HL-60/S4 (cell line): Measurements from ENCODE around the gene ALG8.
"Not testable (repeated sequence)": the region's sequence is repeated elsewhere in the genome, so short reads cannot be mapped to it uniquely, and the experiment has no call there.

Experiments used
- in situ Hi-C: fragments of 300-500 bp; cut with MboI; formaldehyde crosslinking; loops from 2 replicates; pipeline ENCODE4 v1.14.3; 2022; ENCODE audit warnings: low sequenced_read_pairs

The ALG8 gene

GRCh38 chr11:78139422-78140391 is at the start of gene ALG8:
Gene ALG8, minus strand, starts transcription at chr11:78139626. Its CDS starts 38 bp downstream, at chr11:78139588.
- in situ Hi-C loops, result no loop called here

DNA sequence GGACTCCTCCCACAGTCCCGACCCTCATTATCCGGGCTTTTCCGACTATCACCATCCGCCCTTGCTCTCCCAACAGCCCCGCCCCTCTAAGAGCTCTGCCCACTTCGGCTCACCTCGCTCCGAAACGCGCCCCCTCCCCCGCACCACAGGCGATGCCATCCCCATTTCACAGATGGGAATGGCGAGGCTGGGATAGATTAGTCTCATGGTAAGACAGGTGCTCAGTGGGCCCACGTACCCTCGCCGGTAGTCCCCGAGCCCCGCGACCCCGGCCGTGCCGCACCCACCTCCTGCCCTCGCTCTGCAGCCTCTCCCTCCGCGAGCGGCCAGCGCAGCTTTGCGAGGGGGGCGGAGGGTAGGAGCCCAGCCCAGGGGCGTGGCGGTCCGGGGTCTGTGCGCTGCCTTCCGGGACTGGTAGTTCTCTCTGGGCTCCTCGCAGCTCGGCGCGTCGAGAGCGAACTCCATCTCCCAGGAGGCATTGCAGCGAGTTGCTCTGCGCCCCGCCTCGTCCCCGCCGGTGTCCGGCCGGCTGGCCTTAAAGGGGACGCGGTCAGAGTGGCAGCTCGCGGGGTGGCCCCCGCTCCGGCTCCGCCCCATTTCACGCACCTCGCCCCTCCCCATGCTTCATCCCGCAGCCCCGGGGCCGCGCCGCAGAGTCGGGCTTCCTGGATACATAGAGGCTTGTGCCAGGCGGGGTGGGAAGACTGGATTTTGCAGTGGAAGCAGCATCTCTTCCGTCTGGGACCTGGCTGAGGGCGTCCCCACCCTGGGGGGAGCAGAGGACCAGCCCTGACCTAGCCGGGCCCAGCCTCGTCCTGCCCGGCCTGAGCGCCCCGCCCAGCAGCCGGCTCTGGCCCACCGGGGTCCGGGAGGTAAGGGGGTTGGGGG is 49.1 kb upstream of the ALG8 start, which contains the start of the genes KCTD21 and USP35:
TSS of gene KCTD21 (minus strand) at position 341 of the 888 bp plus-strand sequence. CDS start 14,072 bp downstream, outside the sequence.
TSS of gene USP35 (plus strand) at position 634 of the 888 bp plus-strand sequence. CDS start 7,327 bp downstream, outside the sequence.
- in situ Hi-C loops, result no loop called here

DNA sequence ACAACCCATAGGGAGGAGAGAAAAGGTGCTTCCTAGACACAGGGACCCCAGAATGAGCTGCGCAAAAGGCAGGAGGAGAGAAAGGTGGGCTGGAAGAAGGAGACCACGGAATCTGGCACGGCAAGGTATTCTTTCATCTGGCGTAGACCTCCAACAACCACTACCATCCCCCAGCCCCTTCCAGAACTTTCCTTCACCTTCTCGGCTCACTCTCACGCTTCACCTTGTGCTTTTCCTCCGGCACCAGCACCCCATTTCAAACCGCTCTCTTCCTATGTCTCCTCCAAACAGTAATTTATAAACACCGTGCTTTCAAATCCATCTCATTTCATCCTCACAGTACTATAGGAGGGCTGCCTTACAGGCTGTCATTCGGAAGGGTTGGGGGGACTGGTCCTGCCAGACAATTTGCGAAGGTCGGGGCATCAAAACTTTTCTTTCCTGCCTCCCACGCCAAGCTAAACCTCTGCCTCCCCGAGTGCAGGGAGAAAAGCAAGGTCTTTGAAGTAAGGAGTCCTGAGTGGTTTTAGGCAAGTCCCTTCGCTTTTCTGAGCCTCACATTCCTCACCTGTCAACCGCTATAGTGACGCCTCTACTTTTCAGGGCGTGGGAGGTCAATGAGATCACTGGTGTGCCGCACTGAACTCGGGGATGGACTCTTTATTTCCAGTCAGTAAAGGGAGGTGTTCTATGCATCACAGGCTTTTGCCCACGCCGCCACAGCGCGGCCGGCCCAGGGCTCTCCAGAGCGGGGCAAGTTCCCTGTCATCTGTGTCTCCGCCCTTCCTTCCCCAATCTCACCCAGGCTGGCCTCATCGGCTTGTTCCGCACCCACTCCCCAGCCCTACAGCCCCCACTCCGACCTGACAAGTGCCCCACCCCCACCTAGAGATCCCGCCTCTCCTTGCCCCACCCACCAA is 48.2 kb upstream of the ALG8 start:
- in situ Hi-C loops, result no loop called here

DNA sequence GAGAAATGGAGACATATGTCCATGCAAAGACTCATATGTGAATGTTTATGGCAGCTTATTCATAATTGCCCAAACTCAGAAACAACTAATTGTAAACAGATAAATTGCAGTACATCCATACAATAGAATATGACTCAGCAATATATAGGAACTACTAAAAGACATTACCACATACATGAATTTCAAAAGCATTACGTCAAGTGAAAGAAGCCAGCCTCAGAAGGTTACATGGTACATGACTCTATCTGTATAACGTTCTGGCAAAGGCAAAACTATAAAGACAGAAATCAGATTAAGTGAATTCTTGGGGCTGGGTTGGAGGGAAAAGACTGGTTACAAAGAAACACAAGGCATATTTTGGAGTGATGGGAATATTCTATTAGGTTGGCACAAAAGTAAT is 41.8 kb upstream of the ALG8 start:
- in situ Hi-C loops, result no loop called here

- in situ Hi-C loops, result no loop called here
Observed at GRCh38 chr11:78180751-78181150, 41.3 kb upstream of the ALG8 start.

- in situ Hi-C loops, result no loop called here
Observed at GRCh38 chr11:78179459-78180071, 40.1 kb upstream of the ALG8 start.

- in situ Hi-C loops, result no loop called here
Observed at GRCh38 chr11:78177216-78177615, 37.8 kb upstream of the ALG8 start.

- in situ Hi-C loops, result no loop called here
Observed at GRCh38 chr11:78176605-78177141, 37.2 kb upstream of the ALG8 start.

- in situ Hi-C loops, result not testable (repeated sequence)
Observed at GRCh38 chr11:78175862-78176261, 36.4 kb upstream of the ALG8 start.

- in situ Hi-C loops, result no loop called here
Observed at GRCh38 chr11:78171951-78172350, 32.5 kb upstream of the ALG8 start.

- in situ Hi-C loops, result no loop called here
Observed at GRCh38 chr11:78170874-78171549, 31.6 kb upstream of the ALG8 start.

- in situ Hi-C loops, result no loop called here
Observed at GRCh38 chr11:78170413-78170812, 31.0 kb upstream of the ALG8 start.

GRCh38 chr11:78168539-78169477 is 29.4 kb upstream of the ALG8 start:
- in situ Hi-C loops, result no loop called here

DNA sequence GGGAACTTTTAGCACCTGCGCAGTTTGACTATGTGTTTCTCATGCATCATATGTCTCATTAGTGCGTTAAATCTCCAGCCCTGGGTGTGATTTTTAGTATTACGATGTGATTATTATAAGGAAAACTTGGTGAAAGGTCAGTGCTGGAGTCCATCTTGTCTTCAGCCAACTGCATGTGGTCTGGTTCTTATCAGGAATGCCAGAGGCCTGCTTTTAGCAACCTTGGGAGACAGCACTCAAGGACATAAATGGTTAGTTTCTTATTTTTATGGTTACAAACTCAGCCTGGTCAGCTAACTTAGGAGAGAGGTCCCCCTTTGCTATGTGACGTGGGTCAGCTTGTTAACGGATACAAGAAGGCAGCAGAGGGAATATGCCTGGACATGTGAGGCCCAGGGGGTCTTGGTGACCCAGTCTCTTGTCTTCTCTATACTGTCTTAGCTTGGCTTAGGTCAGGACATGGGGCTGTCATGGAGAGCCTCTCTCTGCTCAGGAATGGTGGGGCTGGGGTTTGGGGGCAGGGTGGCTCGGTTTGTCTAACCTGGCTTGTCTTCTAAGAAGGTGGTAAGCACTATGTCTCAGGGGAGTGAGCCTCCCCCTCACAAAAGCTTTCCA is 27.5 kb upstream of the ALG8 start:
- in situ Hi-C loops, result no loop called here

- in situ Hi-C loops, result no loop called here
Observed at GRCh38 chr11:78164471-78164870, 25.0 kb upstream of the ALG8 start.

GRCh38 chr11:78163828-78164227 is 24.4 kb upstream of the ALG8 start:
- in situ Hi-C loops, result no loop called here

- in situ Hi-C loops, result no loop called here
Observed at GRCh38 chr11:78161962-78162371, 22.5 kb upstream of the ALG8 start.
